OCI-LY1 (cell line): Measurements from ENCODE around the gene RBM26.
"Not testable (repeated sequence)": the region's sequence is repeated elsewhere in the genome, so short reads cannot be mapped to it uniquely, and the experiment has no call there.

Experiments used
- EZH2 ChIP-seq: fragments of 200-600 bp; sonication (generic), shearing (Covaris generic); IDR thresholded peaks from 2 replicates; pipeline ENCODE4 v1.8.0; 2017; ENCODE audit warnings: borderline replicate concordance, mixed run types, mild to moderate bottlenecking, antibody characterized with exemption, low read length, moderate library complexity, mixed read lengths
- TF ChIP-seq, protein P1 (sequence below): fragments of 200-600 bp; sonication (generic), shearing (Covaris generic); IDR thresholded peaks from 2 replicates; pipeline ENCODE4 v1.5.1; 2017; ENCODE audit warnings: mild to moderate bottlenecking, antibody characterized with exemption, low read length, moderate library complexity, mixed read lengths

DNA sequence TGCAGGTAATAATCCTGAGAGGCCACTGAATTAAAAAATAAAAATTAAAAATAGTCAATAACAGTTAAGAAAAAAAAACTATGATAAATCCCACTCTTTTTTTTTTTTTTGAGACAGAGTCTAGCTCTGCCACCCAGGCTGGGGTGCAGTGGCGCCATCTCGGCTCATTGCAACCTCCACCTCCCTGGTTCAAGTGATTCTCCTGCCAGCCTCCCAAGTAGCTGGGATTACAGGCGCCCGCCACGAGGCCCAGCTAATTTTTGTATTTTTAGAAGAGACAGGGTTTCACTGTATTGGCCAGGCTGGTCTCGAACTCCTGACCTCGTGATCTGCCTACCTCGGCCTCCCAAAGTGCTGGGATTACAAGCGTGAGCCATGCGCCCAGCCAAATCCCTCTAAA is 56.4 kb downstream of the RBM26 start:
- TF ChIP-seq, protein P1, sequence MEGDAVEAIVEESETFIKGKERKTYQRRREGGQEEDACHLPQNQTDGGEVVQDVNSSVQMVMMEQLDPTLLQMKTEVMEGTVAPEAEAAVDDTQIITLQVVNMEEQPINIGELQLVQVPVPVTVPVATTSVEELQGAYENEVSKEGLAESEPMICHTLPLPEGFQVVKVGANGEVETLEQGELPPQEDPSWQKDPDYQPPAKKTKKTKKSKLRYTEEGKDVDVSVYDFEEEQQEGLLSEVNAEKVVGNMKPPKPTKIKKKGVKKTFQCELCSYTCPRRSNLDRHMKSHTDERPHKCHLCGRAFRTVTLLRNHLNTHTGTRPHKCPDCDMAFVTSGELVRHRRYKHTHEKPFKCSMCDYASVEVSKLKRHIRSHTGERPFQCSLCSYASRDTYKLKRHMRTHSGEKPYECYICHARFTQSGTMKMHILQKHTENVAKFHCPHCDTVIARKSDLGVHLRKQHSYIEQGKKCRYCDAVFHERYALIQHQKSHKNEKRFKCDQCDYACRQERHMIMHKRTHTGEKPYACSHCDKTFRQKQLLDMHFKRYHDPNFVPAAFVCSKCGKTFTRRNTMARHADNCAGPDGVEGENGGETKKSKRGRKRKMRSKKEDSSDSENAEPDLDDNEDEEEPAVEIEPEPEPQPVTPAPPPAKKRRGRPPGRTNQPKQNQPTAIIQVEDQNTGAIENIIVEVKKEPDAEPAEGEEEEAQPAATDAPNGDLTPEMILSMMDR, result not testable (repeated sequence)
- not testable (repeated sequence) for TF ChIP-seq EZH2
